NCI-H2081 (cell line): ENCODE results near the gene PRRX2.
A peak's percentile ranks its signal among the peaks of the same experiment; 100 is the strongest.

ENCODE experiments used
- DNase-seq, 2 experiments: peaks; one replicate each; lab custom pipeline; 2025; lab: John Stamatoyannopoulos, UW

PRRX2 gene

GRCh38 chr9:129709438-129710168 lies 44.2 kb downstream of the PRRX2 start:
- no peak for DNase-seq

GRCh38 chr9:129710169-129710453 lies 44.7 kb downstream of the PRRX2 start:
- no peak for DNase-seq

- no peak for DNase-seq
Observed at GRCh38 chr9:129712634-129713401, 47.4 kb downstream of the PRRX2 start.

- DNase-seq, result no peak
Observed at GRCh38 chr9:129713402-129713679, 47.9 kb downstream of the PRRX2 start.

GRCh38 chr9:129714511-129715061 lies 49.1 kb downstream of the PRRX2 start:
- DNase-seq, result no peak

- no peak for DNase-seq
Observed at GRCh38 chr9:129716091-129716490, 50.6 kb downstream of the PRRX2 start.

GRCh38 chr9:129717991-129718390 lies 52.5 kb downstream of the PRRX2 start:
- DNase-seq, result no peak

GRCh38 chr9:129718647-129719046 lies 53.2 kb downstream of the PRRX2 start:
- DNase-seq, result no peak

GRCh38 chr9:129719135-129719534 lies 53.7 kb downstream of the PRRX2 start:
- DNase-seq, result no peak

GRCh38 chr9:129720181-129720864 lies 54.9 kb downstream of the PRRX2 start:
- no peak for DNase-seq

- no peak for DNase-seq
Observed at GRCh38 chr9:129720865-129721545, 55.6 kb downstream of the PRRX2 start.

- no peak for DNase-seq
Observed at GRCh38 chr9:129722913-129723312, 57.5 kb downstream of the PRRX2 start.

GRCh38 chr9:129724456-129725190 lies 59.2 kb downstream of the PRRX2 start:
- DNase-seq, result no peak

GRCh38 chr9:129725795-129726251 lies 60.4 kb downstream of the PRRX2 start:
- peak; percentile 52 to 81 for DNase-seq

GRCh38 chr9:129726322-129727160 lies 61.1 kb downstream of the PRRX2 start:
- peak; percentile 74 to 75 for DNase-seq

- DNase-seq, result no peak
Observed at GRCh38 chr9:129728744-129729143, 63.3 kb downstream of the PRRX2 start.

- no peak for DNase-seq
Observed at GRCh38 chr9:129731477-129732085, 66.1 kb downstream of the PRRX2 start.

- DNase-seq, result no peak
Observed at GRCh38 chr9:129732100-129732499, 66.7 kb downstream of the PRRX2 start.

- DNase-seq, result no peak
Observed at GRCh38 chr9:129732946-129733631, 67.6 kb downstream of the PRRX2 start.

- DNase-seq, result no peak
Observed at GRCh38 chr9:129733632-129733953, 68.1 kb downstream of the PRRX2 start.
